Endothelial cell (in vitro differentiated cells): ENCODE data around the gene EPOP. TPM values are rescaled to one million over a fixed set of nuclear protein-coding genes. Genes with fewer than 3 reads are reported as not detected.
A peak's percentile ranks its signal among the peaks of the same experiment; 100 is the strongest.
"Not testable (repeated sequence)": the region's sequence is repeated elsewhere in the genome, so short reads cannot be mapped to it uniquely, and the experiment has no call there.

Experiments
- DNase-seq: peaks from one replicate; pipeline ENCODE4 v3.0.0; 2021; ENCODE audit warnings: low spot score
- H3K27ac Mint-ChIP-seq: one replicate; pipeline ENCODE4 v1.8.0; 2021; ENCODE audit warnings: mixed read lengths, inconsistent platforms; ENCODE audit not compliant: unreplicated experiment
- H3K27me3 Mint-ChIP-seq: one replicate; pipeline ENCODE4 v1.8.0; 2021; ENCODE audit warnings: mild to moderate bottlenecking, moderate library complexity, mixed read lengths, inconsistent platforms; ENCODE audit not compliant: unreplicated experiment
- H3K36me3 Mint-ChIP-seq: one replicate; pipeline ENCODE4 v1.8.0; 2021; ENCODE audit warnings: mild to moderate bottlenecking, low read depth, mixed read lengths, inconsistent platforms; ENCODE audit not compliant: unreplicated experiment
- H3K4me1 Mint-ChIP-seq: one replicate; pipeline ENCODE4 v1.8.0; 2021; ENCODE audit warnings: mild to moderate bottlenecking, mixed read lengths, inconsistent platforms; ENCODE audit not compliant: unreplicated experiment
- H3K4me3 Mint-ChIP-seq: one replicate; pipeline ENCODE4 v1.8.0; 2021; ENCODE audit warnings: mild to moderate bottlenecking, mixed read lengths, inconsistent platforms; ENCODE audit not compliant: unreplicated experiment
- H3K9me3 Mint-ChIP-seq: one replicate; pipeline ENCODE4 v1.8.0; 2021; ENCODE audit warnings: mixed read lengths, inconsistent platforms; ENCODE audit not compliant: unreplicated experiment
- CTCF ChIP-seq: fragments of 200-600 bp; sonication (generic); IDR thresholded peaks from one replicate; pipeline ENCODE4 v1.5.0; 2021; ENCODE audit warnings: antibody characterized with exemption; ENCODE audit not compliant: unreplicated experiment
- total RNA-seq: library from RNA; stranded (reverse); fragmentation: NEBNext Ultra II Directional; extraction: Animal tissue kit (Norgen Biotek cat#: 25700); gene quantifications from one replicate; pipeline ENCODE4 v1.2.1, GENCODE V29; 2021; ENCODE audit not compliant: unreplicated experiment

The EPOP gene
- total RNA-seq, 1 donor from 2014 or later = 1.3 TPM

- peak overlapping the region; percentile 30 for H3K27ac Mint-ChIP-seq
- no peak for TF ChIP-seq CTCF
- no peak for DNase-seq
- H3K36me3 Mint-ChIP-seq = no peaks in the 10 kb centered on the region
- H3K27me3 Mint-ChIP-seq = peaks cover 7% of the 10 kb centered on the region
- no peaks in the 10 kb centered on the region for H3K9me3 Mint-ChIP-seq
- H3K4me1 Mint-ChIP-seq = no peaks in the 10 kb centered on the region
- H3K4me3 Mint-ChIP-seq = no peak overlapping the region
Measured at GRCh38 chr17:38656959-38657823, 17.6 kb downstream of the EPOP start.

DNA sequence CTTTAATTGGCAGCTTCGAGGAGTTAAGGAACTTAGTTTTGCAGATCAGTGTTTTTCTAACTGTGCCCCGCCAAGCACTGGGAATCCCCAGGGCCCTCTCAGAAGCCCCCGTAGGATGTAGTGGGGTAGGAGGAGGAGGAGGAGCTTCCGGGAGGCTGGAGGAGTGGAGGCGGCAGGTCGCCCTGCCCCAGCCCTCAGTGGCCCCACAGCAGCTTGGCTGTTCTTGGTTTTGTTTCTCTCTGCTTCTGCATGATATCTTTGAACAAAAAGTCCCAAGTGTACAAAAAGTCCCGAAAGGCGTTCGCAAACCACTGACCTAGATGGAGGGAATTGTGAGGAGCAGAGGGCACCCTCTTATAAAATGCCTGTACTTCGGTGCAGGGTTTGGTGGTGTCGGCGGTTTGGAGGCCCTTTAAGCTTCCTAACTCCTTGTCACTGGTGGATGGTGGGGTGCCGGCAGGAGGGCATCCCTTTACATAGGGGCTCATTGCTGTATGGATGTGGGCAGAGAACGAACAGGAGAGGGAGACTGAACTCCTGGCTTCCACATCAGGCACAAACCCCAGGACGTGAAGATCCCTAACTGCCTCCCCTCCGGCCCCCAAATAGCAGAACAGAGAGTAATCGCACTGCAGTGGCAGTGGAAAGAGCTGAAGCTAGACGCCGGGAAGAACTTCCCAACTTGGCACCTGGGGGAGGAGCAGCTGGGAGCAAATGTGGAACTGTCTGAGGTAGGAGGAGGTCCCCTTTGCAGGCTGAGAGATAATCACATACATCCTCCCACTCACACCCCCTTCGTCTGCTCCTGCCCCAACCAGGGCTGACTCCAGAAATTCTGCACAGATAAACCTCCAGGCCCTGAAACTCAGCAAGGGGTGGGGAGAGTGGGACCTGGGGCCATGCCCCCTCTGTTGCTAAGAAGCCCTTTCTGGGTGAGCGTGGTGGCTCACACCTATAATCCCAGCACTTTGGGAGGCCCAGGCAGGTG, 20.1 kb downstream of the EPOP start:
- Mint-ChIP-seq H3K27ac (no peak overlapping the region), H3K4me3 (no peak overlapping the region), H3K9me3 (no peaks in the 10 kb centered on the region), H3K36me3 (no peaks in the 10 kb centered on the region), H3K4me1 (no peaks in the 10 kb centered on the region), H3K27me3 (no peaks in the 10 kb centered on the region)
- no peak for DNase-seq
- TF ChIP-seq CTCF = no peak

GRCh38 chr17:38653679-38654078, 21.1 kb downstream of the EPOP start:
- H3K27me3 Mint-ChIP-seq = no peaks in the 10 kb centered on the region

DNA sequence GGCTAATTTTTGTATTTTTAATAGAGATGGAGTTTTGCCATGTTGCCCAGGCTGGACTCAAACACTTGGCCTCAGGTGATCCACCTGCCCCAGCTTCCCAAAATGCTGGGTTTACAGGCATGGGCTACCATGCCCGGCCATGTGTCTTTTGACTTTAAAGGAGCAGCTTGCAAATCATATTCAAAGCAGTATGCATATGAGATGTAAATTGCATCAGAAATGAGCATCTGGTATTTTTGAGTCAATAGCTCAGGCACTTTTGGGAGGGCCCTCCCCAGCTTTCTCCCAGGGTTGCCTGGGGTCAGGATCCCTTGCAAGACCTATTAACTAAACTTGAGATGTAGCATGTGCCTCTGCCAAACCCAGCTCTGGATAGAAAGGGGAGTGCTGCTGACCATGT, 21.5 kb downstream of the EPOP start:
- no peak for TF ChIP-seq CTCF
- no peaks in the 10 kb centered on the region for H3K36me3 Mint-ChIP-seq
- H3K4me1 Mint-ChIP-seq = no peaks in the 10 kb centered on the region
- DNase-seq = no peak
- no peaks in the 10 kb centered on the region for H3K9me3 Mint-ChIP-seq
- H3K27ac Mint-ChIP-seq = no peak overlapping the region
- H3K4me3 Mint-ChIP-seq = no peak overlapping the region
- no peaks in the 10 kb centered on the region for H3K27me3 Mint-ChIP-seq

More at GRCh38 chr17:38653679-38654078, 21.1 kb downstream of the EPOP start:
- no peaks in the 10 kb centered on the region for H3K4me1 Mint-ChIP-seq
- no peak overlapping the region for H3K27ac Mint-ChIP-seq
- no peaks in the 10 kb centered on the region for H3K36me3 Mint-ChIP-seq
- DNase-seq = no peak
- no peaks in the 10 kb centered on the region for H3K9me3 Mint-ChIP-seq
- H3K4me3 Mint-ChIP-seq = no peak overlapping the region
- TF ChIP-seq CTCF = no peak

- H3K9me3 Mint-ChIP-seq, H3K4me1 Mint-ChIP-seq, H3K36me3 Mint-ChIP-seq, DNase-seq, H3K4me3 Mint-ChIP-seq, H3K27ac Mint-ChIP-seq, H3K27me3 Mint-ChIP-seq: not testable (repeated sequence)
Measured at GRCh38 chr17:38650653-38651173, 24.0 kb downstream of the EPOP start.
